Activated T-cell treated with anti-CD3 and anti-CD28 coated beads for 24 hours (primary cell): ENCODE measurements around the gene IL11.
A peak's percentile ranks its signal among the peaks of the same experiment; 100 is the strongest.
"Not testable (repeated sequence)": the region's sequence is repeated elsewhere in the genome, so short reads cannot be mapped to it uniquely, and the experiment has no call there.

Experiments
- DNase-seq: peaks from one replicate; pipeline ENCODE4 v3.0.0-alpha.2; 2020; ENCODE audit warnings: low read depth

IL11 gene

GRCh38 chr19:55350620-55351315, 19.5 kb downstream of the IL11 start:
- no peak for DNase-seq

GRCh38 chr19:55348317-55349034, 21.8 kb downstream of the IL11 start:
- no peak for DNase-seq

GRCh38 chr19:55347442-55348009, 22.7 kb downstream of the IL11 start:
- no peak for DNase-seq

- DNase-seq, result no peak
These were observed 23.4 kb downstream of the IL11 start for GRCh38 chr19:55346725-55347441.

GRCh38 chr19:55345818-55346724, 24.2 kb downstream of the IL11 start:
- DNase-seq, result no peak

- no peak for DNase-seq
These were observed 25.0 kb downstream of the IL11 start for GRCh38 chr19:55345101-55345817.

GRCh38 chr19:55344444-55344843, 25.8 kb downstream of the IL11 start:
- DNase-seq, result no peak

GRCh38 chr19:55341595-55342531, 28.4 kb downstream of the IL11 start:
- DNase-seq, result no peak

GRCh38 chr19:55341171-55341588, 29.1 kb downstream of the IL11 start:
- peak; percentile 52 for DNase-seq

GRCh38 chr19:55340784-55341147, 29.5 kb downstream of the IL11 start:
- DNase-seq, result no peak

- DNase-seq, result no peak
These were observed 30.1 kb downstream of the IL11 start for GRCh38 chr19:55339889-55340783.

GRCh38 chr19:55339105-55339888, 31.0 kb downstream of the IL11 start, which contains the start of gene KMT5C:
Gene KMT5C, plus strand, starts transcription at chr19:55339876. Its CDS starts 2,061 bp downstream, at chr19:55341937.
- peak; percentile 100 for DNase-seq

- no peak for DNase-seq
These were observed 34.2 kb downstream of the IL11 start for GRCh38 chr19:55336101-55336500.

GRCh38 chr19:55333870-55334269, 36.4 kb downstream of the IL11 start:
- DNase-seq, result no peak

- DNase-seq, result not testable (repeated sequence)
These were observed 40.5 kb downstream of the IL11 start for GRCh38 chr19:55329791-55330190.

- DNase-seq, result not testable (repeated sequence)
These were observed 41.4 kb downstream of the IL11 start for GRCh38 chr19:55328774-55329318.

GRCh38 chr19:55325172-55325571, 45.1 kb downstream of the IL11 start, which contains the start of gene TMEM150B:
Gene TMEM150B, minus strand, starts transcription at chr19:55325341. Its CDS starts 4,305 bp downstream, at chr19:55321036.
- DNase-seq, result no peak
